Breast epithelium (tissue), 4 donors: ENCODE measurements around the gene KPTN. TPM values are rescaled to one million over a fixed set of nuclear protein-coding genes. Genes with fewer than 3 reads are reported as not detected.

Experiments
- DNase-seq, 2 donors: peaks; one replicate each; pipeline ENCODE4 v3.0.0-alpha.2; 2019; ENCODE audit warnings: low spot score in 2 of 2
- H3K27ac ChIP-seq, 2 donors: fragments of 200-600 bp; sonication (generic) in 1 of 2; one replicate each; pipeline ENCODE4 v1.5.1; 2016 to 2019; ENCODE audit warnings: mild to moderate bottlenecking in 1 of 2
- H3K27me3 ChIP-seq, 2 donors: fragments of 200-600 bp; sonication (generic) in 1 of 2; one replicate each; pipeline versions ENCODE4 v1.5.1 to v1.6.0; 2017 to 2019; ENCODE audit warnings: control low read depth in 1 of 2, mild to moderate bottlenecking in 1 of 2
- H3K36me3 ChIP-seq: fragments of 200-600 bp; one replicate; pipeline ENCODE4 v1.5.1; 2019
- H3K4me1 ChIP-seq, 2 donors: fragments of 200-600 bp; sonication (generic); one replicate each; pipeline ENCODE4 v1.5.1; 2016 to 2019; ENCODE audit warnings: control low read depth in 1 of 2
- H3K4me3 ChIP-seq, 3 donors: fragments of 200-600 bp; sonication (generic); 1 replicate in 2 of 3; 2 replicates in 1 of 3; pipeline ENCODE4 v1.5.1; 2016 to 2019; ENCODE audit warnings: mild to moderate bottlenecking in 3 of 3, moderate library complexity in 2 of 3
- H3K9me3 ChIP-seq, 2 donors: fragments of 200-600 bp; sonication (generic) in 1 of 2; one replicate each; pipeline ENCODE4 v1.5.1; 2016 to 2019; ENCODE audit warnings: control low read depth in 1 of 2
- POLR2A ChIP-seq: fragments of 450-650 bp; IDR thresholded peaks from one replicate; pipeline ENCODE4 v1.6.1; 2016; ENCODE audit warnings: antibody characterized with exemption, mild to moderate bottlenecking, moderate library complexity
- POLR2AphosphoS5 ChIP-seq, 3 donors: sonication (generic); formaldehyde crosslinking; IDR thresholded peaks; one replicate each; pipeline ENCODE4 v1.6.1; 2017; ENCODE audit warnings: antibody characterized with exemption in 3 of 3
- intact Hi-C: fragments of 100-400 bp; cut with DNase I; formaldehyde crosslinking; loops from one replicate; pipeline ENCODE4 v1.15.1; 2023; ENCODE audit warnings: low total_unique reads
- total RNA-seq, 3 donors: library from RNA; depleted of rRNA; stranded (reverse); fragments of >200 nt; gene quantifications; one replicate each; pipeline ENCODE4 v1.1.0, GENCODE V29; 2016
- TF ChIP-seq, protein P1 (sequence below), 3 donors: fragments of 450-650 bp; IDR thresholded peaks; one replicate each; pipeline ENCODE4 v1.5.1; 2016 to 2017; ENCODE audit warnings: antibody characterized with exemption in 3 of 3, mild to moderate bottlenecking in 3 of 3, moderate library complexity in 3 of 3

Gene KPTN
- total RNA-seq, 3 donors from 2014 or later: 4.6 to 6.6 (median 6.3) TPM

DNA sequence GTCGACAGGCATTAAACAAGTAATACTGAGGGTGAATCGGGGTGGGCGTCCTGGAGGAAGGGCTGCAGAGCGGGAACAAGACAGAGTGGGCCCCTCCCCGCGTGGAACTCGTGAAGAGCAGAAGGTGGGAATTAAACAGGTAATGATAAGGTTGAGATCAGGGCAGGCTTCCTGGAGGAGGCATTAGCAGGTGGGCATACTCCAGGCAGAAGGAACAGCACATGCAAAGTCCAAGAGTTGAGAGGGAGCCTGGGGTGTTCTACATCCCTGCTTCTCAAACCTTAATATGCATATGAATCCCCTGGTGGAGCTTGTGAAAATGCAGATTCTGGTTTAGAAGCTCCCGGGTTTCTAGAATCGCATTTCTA lies 35.7 kb downstream of the KPTN start:
- no peaks in the 10 kb centered on the region for H3K36me3 ChIP-seq
- no peak overlapping the region for H3K27ac ChIP-seq
- no peaks in the 10 kb centered on the region for H3K9me3 ChIP-seq
- H3K4me1 ChIP-seq: no peaks in the 10 kb centered on the region
- H3K27me3 ChIP-seq: peaks cover 8 to 52% of the 10 kb centered on the region in 2 donors
- DNase-seq: no peak
- H3K4me3 ChIP-seq: no peak overlapping the region
- TF ChIP-seq POLR2AphosphoS5 (IDR thresholded peaks at IDR 0.05) (no peak), POLR2A (no peak)
- TF ChIP-seq, protein P1, sequence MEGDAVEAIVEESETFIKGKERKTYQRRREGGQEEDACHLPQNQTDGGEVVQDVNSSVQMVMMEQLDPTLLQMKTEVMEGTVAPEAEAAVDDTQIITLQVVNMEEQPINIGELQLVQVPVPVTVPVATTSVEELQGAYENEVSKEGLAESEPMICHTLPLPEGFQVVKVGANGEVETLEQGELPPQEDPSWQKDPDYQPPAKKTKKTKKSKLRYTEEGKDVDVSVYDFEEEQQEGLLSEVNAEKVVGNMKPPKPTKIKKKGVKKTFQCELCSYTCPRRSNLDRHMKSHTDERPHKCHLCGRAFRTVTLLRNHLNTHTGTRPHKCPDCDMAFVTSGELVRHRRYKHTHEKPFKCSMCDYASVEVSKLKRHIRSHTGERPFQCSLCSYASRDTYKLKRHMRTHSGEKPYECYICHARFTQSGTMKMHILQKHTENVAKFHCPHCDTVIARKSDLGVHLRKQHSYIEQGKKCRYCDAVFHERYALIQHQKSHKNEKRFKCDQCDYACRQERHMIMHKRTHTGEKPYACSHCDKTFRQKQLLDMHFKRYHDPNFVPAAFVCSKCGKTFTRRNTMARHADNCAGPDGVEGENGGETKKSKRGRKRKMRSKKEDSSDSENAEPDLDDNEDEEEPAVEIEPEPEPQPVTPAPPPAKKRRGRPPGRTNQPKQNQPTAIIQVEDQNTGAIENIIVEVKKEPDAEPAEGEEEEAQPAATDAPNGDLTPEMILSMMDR (IDR thresholded peaks at IDR 0.05): no peak
- intact Hi-C loops: no loop called here

DNA sequence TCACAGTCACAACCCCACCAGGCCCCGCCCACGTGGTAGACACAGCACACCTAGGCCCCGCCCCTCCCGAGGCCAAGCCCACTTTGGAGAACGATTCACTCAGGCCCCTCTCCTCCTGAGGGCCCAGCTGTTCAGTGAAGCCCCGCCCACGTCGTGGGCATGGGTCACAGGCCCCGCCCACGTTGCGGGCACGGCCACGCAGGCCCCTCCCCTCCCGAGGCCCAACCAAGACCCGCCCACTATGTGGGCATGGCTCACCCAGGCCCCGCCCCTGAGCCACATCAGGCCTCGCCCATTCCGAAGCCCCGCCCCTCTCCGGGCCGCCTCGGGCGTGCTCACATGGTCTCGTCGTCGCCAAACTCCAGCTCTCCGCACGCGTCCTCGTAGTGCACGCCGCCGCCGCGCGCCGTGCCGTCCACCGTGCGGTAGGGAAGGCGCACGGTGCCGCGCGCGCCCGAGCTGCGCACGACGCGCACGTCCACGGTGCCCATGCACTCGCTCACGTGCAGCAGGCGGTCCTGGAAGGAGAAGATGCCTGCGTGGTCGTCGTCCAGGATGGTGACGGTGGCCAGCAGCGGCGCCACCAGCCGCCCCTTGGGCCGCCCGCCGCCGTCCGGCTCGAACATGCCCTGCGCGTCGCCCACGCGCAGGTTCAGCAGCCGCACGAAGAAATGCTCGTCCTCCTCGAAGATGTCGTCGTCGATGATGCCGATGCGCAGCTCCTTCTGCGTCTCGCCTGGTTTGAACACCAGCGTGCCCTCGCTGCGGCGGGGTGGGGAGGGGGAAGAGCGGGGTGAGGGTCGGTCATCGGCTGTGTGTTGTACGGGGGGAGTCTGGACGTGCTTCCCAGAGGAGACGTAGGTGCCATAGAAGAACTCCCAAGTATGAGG lies 36.3 kb downstream of the KPTN start:
- no peaks in the 10 kb centered on the region for H3K36me3 ChIP-seq
- H3K4me1 ChIP-seq: no peaks in the 10 kb centered on the region
- no peaks in the 10 kb centered on the region for H3K9me3 ChIP-seq
- peaks cover 8 to 59% of the 10 kb centered on the region in 2 donors for H3K27me3 ChIP-seq
- H3K4me3 ChIP-seq: peak overlapping the region in 2 of 3 donors; percentile 29 to 64
- TF ChIP-seq POLR2AphosphoS5 (IDR thresholded peaks at IDR 0.05) (no peak), POLR2A (no peak)
- TF ChIP-seq, protein P1 (IDR thresholded peaks at IDR 0.05): no peak
- no peak overlapping the region for H3K27ac ChIP-seq
- intact Hi-C loops: no loop called here
- DNase-seq: peak in 1 of 2 donors; percentile 29

DNA sequence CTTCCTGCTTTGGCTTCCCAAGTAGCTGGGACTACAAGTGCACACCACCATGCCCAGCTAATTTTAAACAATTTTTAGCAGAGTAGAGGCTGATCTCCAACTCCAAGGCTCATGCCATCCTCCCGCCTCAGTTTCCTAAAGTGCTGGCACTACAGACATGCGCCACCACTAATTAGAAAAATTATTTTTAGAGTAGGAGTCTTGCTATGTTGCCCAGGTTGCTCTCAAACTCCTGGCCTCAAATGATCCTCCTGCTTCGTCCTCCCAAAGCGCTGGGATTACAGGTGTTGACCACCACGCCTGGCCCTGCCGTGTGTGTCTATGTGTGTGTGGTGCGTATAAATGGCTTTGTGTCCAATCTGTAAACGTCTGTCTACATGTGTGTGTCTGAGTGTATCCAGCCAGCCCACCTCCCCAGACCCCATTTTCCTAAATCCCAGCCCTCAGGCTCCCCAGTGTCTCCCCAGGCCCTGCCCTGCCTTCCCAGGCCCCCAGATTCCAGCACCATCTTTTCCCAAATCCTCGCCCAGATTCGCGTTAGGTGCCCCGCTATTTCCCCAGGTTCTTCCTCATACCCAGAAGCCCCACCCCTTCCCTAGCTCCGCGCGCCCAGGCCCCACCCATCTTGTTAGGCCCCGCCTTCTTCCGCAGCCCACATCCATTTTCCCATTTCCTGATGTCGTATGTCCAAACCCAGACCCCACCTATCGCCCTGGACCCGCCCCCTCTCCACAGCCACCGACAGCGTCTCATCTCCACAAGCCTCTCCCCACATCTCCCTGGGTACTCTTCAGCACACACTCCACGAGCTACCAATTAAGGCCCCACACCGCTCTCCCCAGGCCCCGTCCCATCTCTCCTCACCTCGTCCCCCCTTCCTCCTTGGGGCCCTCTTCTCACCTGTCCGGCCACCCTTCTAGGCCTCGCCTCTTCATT lies 37.2 kb downstream of the KPTN start:
- no peak for TF ChIP-seq POLR2AphosphoS5 (IDR thresholded peaks at IDR 0.05)
- TF ChIP-seq POLR2A: no peak
- TF ChIP-seq, protein P1 (IDR thresholded peaks at IDR 0.05): no peak
- intact Hi-C loops: no loop called here
- H3K9me3 ChIP-seq: no peaks in the 10 kb centered on the region
- H3K27ac ChIP-seq: no peak overlapping the region
- H3K36me3 ChIP-seq: no peaks in the 10 kb centered on the region
- no peaks in the 10 kb centered on the region for H3K4me1 ChIP-seq
- DNase-seq: no peak
- peaks cover 8 to 68% of the 10 kb centered on the region in 2 donors for H3K27me3 ChIP-seq
- H3K4me3 ChIP-seq: peak overlapping the region in 1 of 3 donors; percentile 64

DNA sequence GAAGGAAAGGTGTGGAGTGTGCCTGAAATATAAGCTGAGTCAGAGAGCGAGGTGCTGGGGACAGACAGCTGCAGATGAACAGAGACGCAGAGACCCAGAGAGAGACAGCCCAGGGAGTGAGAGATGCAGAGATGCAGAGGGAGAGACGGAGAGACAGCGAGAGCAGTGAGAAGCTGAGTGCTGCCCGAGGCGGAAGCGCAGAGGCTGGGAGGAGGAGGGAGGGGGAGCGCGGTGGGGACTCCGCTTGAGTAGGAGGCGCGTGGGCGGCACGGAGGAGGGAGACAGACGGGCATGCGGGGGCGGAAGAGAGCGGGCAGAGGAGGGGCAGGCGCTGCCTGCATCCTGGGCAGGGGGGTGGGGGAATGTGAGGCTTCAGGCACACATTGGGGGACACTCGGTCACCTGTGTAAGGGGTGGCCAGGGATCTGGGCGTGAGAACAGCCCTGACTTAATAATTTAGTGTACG lies 38.0 kb downstream of the KPTN start:
- TF ChIP-seq, protein P1 (IDR thresholded peaks at IDR 0.05): no peak
- no peak for TF ChIP-seq POLR2A
- no peak for TF ChIP-seq POLR2AphosphoS5 (IDR thresholded peaks at IDR 0.05)
- H3K4me1 ChIP-seq: no peaks in the 10 kb centered on the region
- no peaks in the 10 kb centered on the region for H3K9me3 ChIP-seq
- peaks cover 8 to 68% of the 10 kb centered on the region in 2 donors for H3K27me3 ChIP-seq
- intact Hi-C loops: no loop called here
- H3K27ac ChIP-seq: no peak overlapping the region
- peak overlapping the region in 1 of 3 donors; percentile 43 for H3K4me3 ChIP-seq
- no peaks in the 10 kb centered on the region for H3K36me3 ChIP-seq
- DNase-seq: no peak
